ENCODE data around the gene IFNAR2.
A peak's percentile ranks its signal among the peaks of the same experiment; 100 is the strongest.

Gene IFNAR2

DNA sequence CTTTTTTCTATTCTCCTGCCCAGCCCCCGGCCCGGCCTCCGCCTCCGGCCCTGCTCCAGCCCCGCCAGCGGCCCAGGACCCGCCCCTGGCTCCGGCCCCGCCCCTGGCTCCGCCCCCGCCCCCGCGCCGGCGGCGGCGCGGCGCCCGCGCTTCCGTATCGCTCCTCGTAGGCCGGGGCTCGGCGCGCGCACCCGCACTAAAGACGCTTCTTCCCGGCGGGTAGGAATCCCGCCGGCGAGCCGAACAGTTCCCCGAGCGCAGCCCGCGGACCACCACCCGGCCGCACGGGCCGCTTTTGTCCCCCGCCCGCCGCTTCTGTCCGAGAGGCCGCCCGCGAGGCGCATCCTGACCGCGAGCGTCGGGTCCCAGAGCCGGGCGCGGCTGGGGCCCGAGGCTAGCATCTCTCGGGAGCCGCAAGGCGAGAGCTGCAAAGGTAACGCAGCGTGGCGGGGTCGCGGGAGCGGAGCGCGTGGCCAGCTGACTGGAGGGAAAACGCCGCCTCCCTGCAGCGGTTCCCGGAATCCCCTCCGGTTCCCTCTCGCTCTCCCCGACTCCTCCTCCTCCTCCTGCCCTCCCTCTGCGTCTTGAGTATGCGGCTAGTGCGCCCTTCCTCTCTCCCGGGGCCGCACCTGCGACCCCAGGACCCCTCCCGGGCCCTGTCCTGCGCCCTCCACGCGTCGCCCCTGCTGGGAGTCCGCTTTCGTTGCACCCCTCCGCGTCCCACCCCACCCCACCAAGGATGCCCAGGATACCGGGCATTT is at the start of gene IFNAR2:
IFNAR2 (plus strand) TSS at position 155 of the 761 bp plus-strand sequence. CDS start 11,985 bp downstream, outside the sequence.
- H3K27ac ChIP-seq, result peak within 1 kb of the TSS; percentile 58
- TF ChIP-seq ZFX (IDR thresholded peaks at IDR 0.05; ENCODE audit: borderline replicate concordance) (no peak), CTCF (IDR thresholded peaks at IDR 0.05) (no peak)

GRCh38 chr21:33185852-33186251 is 43.9 kb upstream of the IFNAR2 start:
- no peak for TF ChIP-seq ZFX (IDR thresholded peaks at IDR 0.05; ENCODE audit: borderline replicate concordance)
- TF ChIP-seq CTCF (IDR thresholded peaks at IDR 0.05), result no peak
- H3K27ac ChIP-seq, result no peak overlapping the region

- H3K27ac ChIP-seq, result no peak overlapping the region
- TF ChIP-seq CTCF (IDR thresholded peaks at IDR 0.05) (no peak), ZFX (IDR thresholded peaks at IDR 0.05; ENCODE audit: borderline replicate concordance) (no peak)
Observed at GRCh38 chr21:33187276-33187675, 42.5 kb upstream of the IFNAR2 start.

DNA sequence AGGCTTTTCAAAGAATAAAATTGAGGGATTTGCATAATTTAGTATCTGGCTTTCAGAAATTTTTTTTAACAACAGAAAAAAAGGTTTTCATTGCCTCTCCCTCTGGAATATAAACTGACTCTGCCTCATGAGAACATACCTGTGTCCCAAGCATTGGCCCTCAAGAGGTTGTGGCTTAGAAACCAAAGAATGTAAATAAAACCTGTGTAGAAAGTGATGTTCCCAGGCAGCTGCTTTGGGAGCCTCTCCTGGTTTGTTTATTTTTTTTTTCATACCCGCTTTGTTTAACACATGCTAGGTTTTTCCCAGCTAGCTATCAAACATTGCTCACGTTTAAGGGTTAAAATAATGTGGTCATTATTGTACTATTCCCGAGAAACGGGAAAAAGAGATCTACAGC is 40.5 kb upstream of the IFNAR2 start:
- TF ChIP-seq CTCF (IDR thresholded peaks at IDR 0.05) (no peak), ZFX (IDR thresholded peaks at IDR 0.05; ENCODE audit: borderline replicate concordance) (no peak)
- no peak overlapping the region for H3K27ac ChIP-seq

DNA sequence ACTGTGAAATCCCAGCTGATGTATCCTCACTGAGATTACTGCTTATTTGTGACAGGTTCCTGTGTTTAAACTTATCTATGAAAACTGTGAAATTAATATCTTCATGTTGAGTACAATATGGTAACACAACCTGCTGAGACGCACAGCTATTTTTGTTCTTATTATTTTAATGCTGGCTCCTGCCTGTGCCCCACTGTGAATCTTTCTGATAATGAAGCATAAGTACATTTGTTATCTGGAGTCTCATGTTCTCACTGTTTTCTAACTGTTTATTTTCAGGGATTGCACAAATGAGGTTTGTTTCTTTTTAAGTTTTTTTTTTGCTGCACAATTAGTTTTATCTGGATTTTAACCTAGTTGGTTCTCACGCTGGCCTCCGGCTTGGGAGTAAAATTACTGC is 39.9 kb upstream of the IFNAR2 start:
- TF ChIP-seq ZFX (IDR thresholded peaks at IDR 0.05; ENCODE audit: borderline replicate concordance), result no peak
- no peak for TF ChIP-seq CTCF (IDR thresholded peaks at IDR 0.05)
- no peak overlapping the region for H3K27ac ChIP-seq

DNA sequence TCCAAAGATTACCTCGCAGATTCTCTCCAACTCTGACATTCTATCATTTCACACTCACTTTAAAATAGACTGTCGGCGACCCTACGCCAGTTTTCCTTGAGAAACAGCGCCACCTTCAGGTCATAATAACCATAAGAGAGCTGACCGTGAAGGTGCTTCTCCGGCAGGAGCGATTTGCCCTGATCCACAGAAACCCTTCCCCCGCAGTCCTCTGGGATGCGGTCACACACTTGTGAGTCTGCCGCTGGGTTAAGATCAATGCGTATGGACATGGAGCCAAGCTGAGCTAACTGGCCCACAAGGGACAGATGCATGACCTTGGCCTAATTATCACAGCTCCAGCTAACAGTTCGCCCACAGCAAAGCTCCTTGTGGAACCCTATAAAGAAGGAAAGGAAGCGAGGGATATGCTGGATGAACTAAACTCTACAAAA is 32.8 kb upstream of the IFNAR2 start:
- no peak for TF ChIP-seq ZFX (IDR thresholded peaks at IDR 0.05; ENCODE audit: borderline replicate concordance)
- TF ChIP-seq CTCF (IDR thresholded peaks at IDR 0.05), result peak; percentile 85

DNA sequence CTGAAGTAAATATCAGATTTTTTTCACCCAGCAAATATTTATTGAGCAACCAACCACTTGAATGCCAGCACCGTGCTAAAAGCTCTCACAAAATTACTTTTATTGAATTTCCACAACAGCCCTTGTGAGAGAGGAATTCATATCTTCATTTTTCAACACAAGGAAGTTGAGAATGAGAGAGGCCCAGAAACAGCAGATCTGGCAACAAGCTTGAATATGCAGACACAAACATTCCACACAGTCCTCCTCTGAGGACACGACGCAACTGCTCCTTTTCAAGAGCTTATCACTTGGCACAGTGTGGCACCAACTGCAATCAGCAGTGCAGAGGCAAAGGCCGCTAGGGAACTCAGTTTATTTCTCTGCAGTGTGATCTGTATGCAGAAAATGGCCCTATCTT is 32.2 kb upstream of the IFNAR2 start:
- H3K27ac ChIP-seq, result no peak overlapping the region
- TF ChIP-seq CTCF (IDR thresholded peaks at IDR 0.05) (no peak), ZFX (IDR thresholded peaks at IDR 0.05; ENCODE audit: borderline replicate concordance) (no peak)

More for the DNA sequence above, 32.8 kb upstream of the IFNAR2 start:
- no peak overlapping the region for H3K27ac ChIP-seq

Measured in 22Rv1 (cell line).